ENCODE results near the gene ZNF143. TPM values are rescaled to one million over a fixed set of nuclear protein-coding genes. Genes with fewer than 3 reads are reported as not detected.

ZNF143 gene
- total RNA-seq, 1 donor from 2014 or later: 42.6 TPM

DNA sequence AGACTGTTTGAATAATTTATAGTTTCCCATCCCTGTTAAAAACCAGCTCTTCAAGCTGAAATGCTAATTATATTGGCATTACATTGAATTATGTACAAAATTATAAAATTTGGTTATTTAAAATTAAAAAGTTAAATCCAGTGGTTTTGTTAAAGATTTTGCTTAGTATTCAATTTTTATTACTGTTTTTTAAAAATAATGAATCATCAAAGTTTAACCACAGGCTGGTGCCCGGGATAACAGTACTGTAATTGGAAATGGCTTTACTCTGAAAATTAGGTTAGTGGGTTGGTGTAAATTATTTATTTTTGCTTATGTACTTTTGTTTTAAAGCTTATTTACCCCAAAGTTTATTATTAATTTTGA, 67.3 kb downstream of the ZNF143 start:
- DNase-seq (ENCODE audit: low spot score, unreplicated experiment): no peak
- Mint-ChIP-seq H3K4me1 (ENCODE audit: low read depth) (peaks cover 43% of the 10 kb centered on the region), H3K9me3 (ENCODE audit: low read depth) (peaks cover under 1% of the 10 kb centered on the region), H3K4me3 (ENCODE audit: low read depth) (no peak overlapping the region), H3K36me3 (ENCODE audit: insufficient read depth) (peaks cover 12% of the 10 kb centered on the region), H3K27me3 (no peaks in the 10 kb centered on the region), H3K27ac (no peak overlapping the region)
- TF ChIP-seq, protein P1, sequence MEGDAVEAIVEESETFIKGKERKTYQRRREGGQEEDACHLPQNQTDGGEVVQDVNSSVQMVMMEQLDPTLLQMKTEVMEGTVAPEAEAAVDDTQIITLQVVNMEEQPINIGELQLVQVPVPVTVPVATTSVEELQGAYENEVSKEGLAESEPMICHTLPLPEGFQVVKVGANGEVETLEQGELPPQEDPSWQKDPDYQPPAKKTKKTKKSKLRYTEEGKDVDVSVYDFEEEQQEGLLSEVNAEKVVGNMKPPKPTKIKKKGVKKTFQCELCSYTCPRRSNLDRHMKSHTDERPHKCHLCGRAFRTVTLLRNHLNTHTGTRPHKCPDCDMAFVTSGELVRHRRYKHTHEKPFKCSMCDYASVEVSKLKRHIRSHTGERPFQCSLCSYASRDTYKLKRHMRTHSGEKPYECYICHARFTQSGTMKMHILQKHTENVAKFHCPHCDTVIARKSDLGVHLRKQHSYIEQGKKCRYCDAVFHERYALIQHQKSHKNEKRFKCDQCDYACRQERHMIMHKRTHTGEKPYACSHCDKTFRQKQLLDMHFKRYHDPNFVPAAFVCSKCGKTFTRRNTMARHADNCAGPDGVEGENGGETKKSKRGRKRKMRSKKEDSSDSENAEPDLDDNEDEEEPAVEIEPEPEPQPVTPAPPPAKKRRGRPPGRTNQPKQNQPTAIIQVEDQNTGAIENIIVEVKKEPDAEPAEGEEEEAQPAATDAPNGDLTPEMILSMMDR (IDR thresholded peaks at IDR 0.05; ENCODE audit: unreplicated experiment): no peak

DNA sequence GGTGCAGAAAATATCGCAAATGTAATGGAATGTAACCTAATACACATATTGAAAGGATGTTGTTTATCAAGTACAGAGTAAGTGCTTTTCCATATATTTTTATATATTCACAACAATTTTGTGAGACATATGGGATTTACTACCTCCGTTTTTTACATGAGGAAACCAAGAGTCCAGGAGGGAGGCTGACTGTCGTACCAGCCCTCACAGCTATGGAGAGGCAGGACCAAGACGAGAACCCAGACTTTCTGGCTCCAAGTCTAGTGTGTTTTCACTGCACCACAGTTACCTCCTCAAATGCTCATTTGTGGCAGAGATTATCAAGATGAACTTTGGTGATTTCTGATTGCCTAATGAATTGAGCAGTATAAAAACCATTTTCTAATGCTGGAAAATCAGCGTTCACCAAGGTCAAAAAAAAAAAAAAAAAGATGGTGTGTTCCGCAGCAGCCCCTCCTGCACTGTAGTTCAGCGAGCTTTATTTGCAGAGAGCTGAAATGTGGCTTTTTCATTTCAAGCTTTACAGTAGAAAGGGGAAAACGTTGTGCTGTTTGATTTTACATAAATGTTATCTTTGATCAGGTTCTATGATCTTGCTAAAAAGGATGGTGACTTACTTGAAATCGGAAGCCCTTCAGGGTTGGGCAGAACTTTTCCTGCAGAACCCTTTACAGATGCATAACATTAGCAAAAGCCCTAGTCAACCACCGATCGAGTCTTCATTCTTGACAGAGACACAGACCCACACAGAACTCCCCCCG, 67.9 kb downstream of the ZNF143 start:
- H3K27me3 Mint-ChIP-seq: no peaks in the 10 kb centered on the region
- no peak overlapping the region for H3K4me3 Mint-ChIP-seq (ENCODE audit: low read depth)
- H3K4me1 Mint-ChIP-seq (ENCODE audit: low read depth): peaks cover 48% of the 10 kb centered on the region
- TF ChIP-seq, protein P1 (IDR thresholded peaks at IDR 0.05; ENCODE audit: unreplicated experiment): no peak
- DNase-seq (ENCODE audit: low spot score, unreplicated experiment): no peak
- H3K36me3 Mint-ChIP-seq (ENCODE audit: insufficient read depth): peaks cover 11% of the 10 kb centered on the region
- peak overlapping the region; percentile 71 for H3K27ac Mint-ChIP-seq
- no peaks in the 10 kb centered on the region for H3K9me3 Mint-ChIP-seq (ENCODE audit: low read depth)

DNA sequence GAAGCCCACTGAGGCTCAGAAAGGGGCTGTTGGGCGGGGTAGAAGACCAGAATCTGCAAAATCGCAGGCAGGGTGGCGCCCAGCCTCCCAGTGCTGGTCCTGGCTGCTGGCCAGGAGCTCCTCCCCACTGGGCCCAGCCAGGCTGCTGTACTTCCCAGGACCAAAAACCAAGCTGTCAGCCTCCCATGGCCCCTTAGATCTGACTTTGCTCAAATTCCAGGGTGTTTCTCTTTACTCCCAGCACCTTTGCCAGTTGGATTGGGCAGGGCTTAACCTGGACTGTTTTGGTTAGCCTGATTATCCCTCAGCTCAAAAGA, 68.5 kb downstream of the ZNF143 start:
- no peaks in the 10 kb centered on the region for H3K9me3 Mint-ChIP-seq (ENCODE audit: low read depth)
- no peaks in the 10 kb centered on the region for H3K27me3 Mint-ChIP-seq
- TF ChIP-seq, protein P1 (IDR thresholded peaks at IDR 0.05; ENCODE audit: unreplicated experiment): no peak
- no peak overlapping the region for H3K4me3 Mint-ChIP-seq (ENCODE audit: low read depth)
- H3K27ac Mint-ChIP-seq: peak overlapping the region; percentile 97
- DNase-seq (ENCODE audit: low spot score, unreplicated experiment): no peak
- peaks cover 52% of the 10 kb centered on the region for H3K4me1 Mint-ChIP-seq (ENCODE audit: low read depth)
- H3K36me3 Mint-ChIP-seq (ENCODE audit: insufficient read depth): peaks cover 11% of the 10 kb centered on the region

DNA sequence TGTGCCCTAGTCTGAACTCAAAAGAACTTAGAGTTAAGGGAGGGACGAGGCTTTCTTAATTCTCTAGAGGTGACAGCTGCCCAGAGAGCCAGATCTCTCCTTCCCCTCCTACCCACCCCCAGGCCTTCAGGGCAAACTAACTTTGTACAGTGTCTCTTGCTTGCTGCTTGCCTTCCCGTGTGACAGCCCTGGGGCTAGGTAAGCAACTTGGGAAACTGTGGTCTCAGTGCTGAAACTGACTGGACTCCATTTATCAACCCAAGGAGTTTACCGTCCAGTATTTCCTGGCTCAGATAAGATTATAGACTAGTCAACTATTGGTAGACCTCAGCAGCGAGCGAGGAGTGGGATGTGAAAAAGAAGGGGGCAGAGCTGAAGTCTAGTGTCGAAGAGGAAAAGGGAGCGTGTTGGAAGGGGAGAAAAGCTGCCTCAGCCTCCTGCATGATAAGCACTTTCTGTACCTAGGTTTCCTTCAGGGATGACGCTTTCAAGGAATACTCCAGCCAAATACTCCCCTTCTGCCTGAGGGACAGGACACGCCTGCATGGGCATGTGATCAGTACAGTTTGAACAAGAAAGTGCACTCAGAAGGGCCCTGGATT, 69.3 kb downstream of the ZNF143 start:
- Mint-ChIP-seq H3K27ac (peak overlapping the region; percentile 97), H3K9me3 (ENCODE audit: low read depth) (no peaks in the 10 kb centered on the region), H3K36me3 (ENCODE audit: insufficient read depth) (peaks cover 10% of the 10 kb centered on the region), H3K4me3 (ENCODE audit: low read depth) (peak overlapping the region; percentile 44), H3K4me1 (ENCODE audit: low read depth) (peaks cover 57% of the 10 kb centered on the region), H3K27me3 (no peaks in the 10 kb centered on the region)
- TF ChIP-seq, protein P1 (IDR thresholded peaks at IDR 0.05; ENCODE audit: unreplicated experiment): no peak
- no peak for DNase-seq (ENCODE audit: low spot score, unreplicated experiment)

DNA sequence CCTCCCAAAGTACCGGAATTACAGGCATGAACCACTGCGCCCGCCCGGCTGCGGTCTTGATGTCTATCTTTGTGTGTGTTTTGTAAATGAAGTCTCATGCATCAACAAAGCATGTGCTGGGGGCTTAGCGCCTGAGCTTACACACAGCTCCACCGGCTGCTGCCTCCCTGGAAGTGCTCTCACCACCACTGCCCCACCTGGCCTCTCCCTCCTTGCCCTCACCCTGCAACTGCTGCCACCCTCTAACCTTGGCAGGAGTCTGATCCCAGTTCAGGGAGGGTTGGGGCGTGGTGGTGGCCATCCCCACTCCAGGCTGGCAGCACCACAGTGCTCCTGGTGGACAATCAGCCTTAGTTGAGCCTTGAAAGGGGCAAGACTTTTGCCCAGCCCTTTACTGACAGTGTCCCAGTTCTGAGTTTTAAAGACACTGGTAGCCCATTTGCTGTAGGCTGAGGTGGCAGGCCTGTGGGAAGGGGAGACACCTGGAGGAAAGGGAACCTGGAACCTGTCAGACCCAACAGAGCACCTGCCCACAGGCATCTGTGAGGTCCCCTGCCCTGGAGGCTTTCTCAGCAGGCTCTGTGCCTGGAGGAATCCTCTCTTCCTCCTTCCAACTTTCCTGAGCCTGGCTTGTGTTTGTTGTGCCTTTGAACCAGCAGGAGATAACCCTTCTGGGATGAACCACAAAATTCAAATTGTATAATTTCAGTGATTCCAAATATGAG, 70.3 kb downstream of the ZNF143 start:
- TF ChIP-seq, protein P1 (IDR thresholded peaks at IDR 0.05; ENCODE audit: unreplicated experiment): no peak
- H3K27ac Mint-ChIP-seq: peak overlapping the region; percentile 97
- no peak for DNase-seq (ENCODE audit: low spot score, unreplicated experiment)
- peaks cover 57% of the 10 kb centered on the region for H3K4me1 Mint-ChIP-seq (ENCODE audit: low read depth)
- no peak overlapping the region for H3K4me3 Mint-ChIP-seq (ENCODE audit: low read depth)
- peaks cover 6% of the 10 kb centered on the region for H3K36me3 Mint-ChIP-seq (ENCODE audit: insufficient read depth)
- H3K27me3 Mint-ChIP-seq: no peaks in the 10 kb centered on the region
- H3K9me3 Mint-ChIP-seq (ENCODE audit: low read depth): no peaks in the 10 kb centered on the region

Data from progenitor cell of endocrine pancreas (in vitro differentiated cells).